NT2/D1 (cell line): ENCODE results near the gene THOP1.

ENCODE experiments used
- SUZ12 ChIP-seq: IDR thresholded peaks from 2 replicates; pipeline ENCODE4 v1.6.1; 2011; ENCODE audit not compliant: insufficient read length, insufficient read depth; ENCODE audit errors: extremely low read depth
- ZNF274 ChIP-seq: IDR thresholded peaks from 2 replicates; pipeline ENCODE4 v1.6.1; 2011; ENCODE audit warnings: mild to moderate bottlenecking, low read depth, low read length

GRCh38 chr19:2840794-2841791 is 55.8 kb downstream of the THOP1 start, which contains the start of gene ZNF555:
- TF ChIP-seq ZNF274 (no peak), SUZ12 (no peak)
